ENCODE measurements around the gene PIKFYVE.

DNA sequence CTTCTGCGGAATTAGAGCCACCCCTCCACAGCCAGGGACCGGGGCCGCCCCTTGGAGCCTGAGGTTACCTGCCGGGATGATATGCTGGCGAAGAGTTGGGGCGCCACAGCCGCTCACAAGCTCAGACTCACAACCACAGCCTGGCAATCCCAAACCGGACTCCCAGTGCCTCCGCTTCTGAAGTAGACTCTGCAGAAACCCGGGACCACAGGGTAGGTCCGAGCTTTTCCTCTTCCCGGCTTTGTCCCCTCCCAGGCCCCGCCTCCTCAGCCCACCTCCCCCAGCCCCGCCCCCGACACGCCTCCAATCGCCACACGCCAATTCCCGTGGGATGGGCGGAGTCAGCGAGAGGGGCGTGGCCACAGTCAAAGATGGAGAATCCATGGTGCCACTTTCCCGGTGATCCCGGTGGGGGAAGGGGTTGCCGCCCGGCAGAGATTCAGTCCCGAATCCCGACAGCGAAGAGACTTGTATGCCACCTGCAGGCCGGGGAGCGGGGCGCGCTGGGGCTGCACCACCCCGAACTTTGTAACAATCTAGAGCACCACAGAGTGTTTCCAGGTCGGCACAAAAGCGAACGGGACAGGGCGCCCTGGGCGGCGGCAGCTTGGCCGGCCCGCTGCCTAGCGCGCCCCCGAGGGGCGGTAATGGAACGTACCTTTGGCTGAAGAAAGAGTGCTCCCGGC is 11.0 kb upstream of the PIKFYVE start, which contains the start of gene IDH1:
- TF ChIP-seq HDAC2 (IDR thresholded peaks at IDR 0.05; ENCODE audit: borderline replicate concordance in 1 of 2, low read depth in 2 of 2, low read length in 2 of 2) = 0 out of 4 replicates have a peak, but pooled peaks of 1 of the 2 experiments have one; percentile 56
- TF ChIP-seq, protein P1, sequence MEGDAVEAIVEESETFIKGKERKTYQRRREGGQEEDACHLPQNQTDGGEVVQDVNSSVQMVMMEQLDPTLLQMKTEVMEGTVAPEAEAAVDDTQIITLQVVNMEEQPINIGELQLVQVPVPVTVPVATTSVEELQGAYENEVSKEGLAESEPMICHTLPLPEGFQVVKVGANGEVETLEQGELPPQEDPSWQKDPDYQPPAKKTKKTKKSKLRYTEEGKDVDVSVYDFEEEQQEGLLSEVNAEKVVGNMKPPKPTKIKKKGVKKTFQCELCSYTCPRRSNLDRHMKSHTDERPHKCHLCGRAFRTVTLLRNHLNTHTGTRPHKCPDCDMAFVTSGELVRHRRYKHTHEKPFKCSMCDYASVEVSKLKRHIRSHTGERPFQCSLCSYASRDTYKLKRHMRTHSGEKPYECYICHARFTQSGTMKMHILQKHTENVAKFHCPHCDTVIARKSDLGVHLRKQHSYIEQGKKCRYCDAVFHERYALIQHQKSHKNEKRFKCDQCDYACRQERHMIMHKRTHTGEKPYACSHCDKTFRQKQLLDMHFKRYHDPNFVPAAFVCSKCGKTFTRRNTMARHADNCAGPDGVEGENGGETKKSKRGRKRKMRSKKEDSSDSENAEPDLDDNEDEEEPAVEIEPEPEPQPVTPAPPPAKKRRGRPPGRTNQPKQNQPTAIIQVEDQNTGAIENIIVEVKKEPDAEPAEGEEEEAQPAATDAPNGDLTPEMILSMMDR (IDR thresholded peaks at IDR 0.05; ENCODE audit: control extremely low read depth in 1 of 3, insufficient read depth in 1 of 3, low read depth in 1 of 3, low read length in 3 of 3) = peak; percentile 50 to 57 (median 52); a peak in 3 of 4 replicates
- TF ChIP-seq SUZ12 (IDR thresholded peaks at IDR 0.05; ENCODE audit: low read length) = no peak
- no peak for TF ChIP-seq BCL11A (IDR thresholded peaks at IDR 0.05; ENCODE audit: low read depth in 2 of 2, low read length in 2 of 2)
- TF ChIP-seq EZH2 (IDR thresholded peaks at IDR 0.05; ENCODE audit: low read depth, low read length, severe bottlenecking) = no peak
- peak; percentile 46 to 48 for TF ChIP-seq RAD21 (IDR thresholded peaks at IDR 0.05 in 1 of 2, conservative IDR thresholded peaks at IDR 0.05 in 1 of 2; ENCODE audit: low read depth in 2 of 2, low read length in 2 of 2)
- peak in 1 of 2 experiments; percentile 50; a peak in 1 of 4 replicates for TF ChIP-seq SIN3A (conservative IDR thresholded peaks at IDR 0.05 in 1 of 2, IDR thresholded peaks at IDR 0.05 in 1 of 2; ENCODE audit: low read depth in 1 of 2, low read length in 2 of 2)
- peak; percentile 38 to 62; a peak in 2 of 3 replicates for TF ChIP-seq POLR2A (IDR thresholded peaks at IDR 0.05; ENCODE audit: control extremely low read depth in 1 of 2, low read depth in 2 of 2, low read length in 2 of 2)
